Osteocyte (in vitro differentiated cells): ENCODE measurements around the gene IFI44. TPM values are rescaled to one million over a fixed set of nuclear protein-coding genes. Genes with fewer than 3 reads are reported as not detected.

Experiments used
- DNase-seq: peaks from one replicate; pipeline ENCODE4 v3.0.0; 2021; ENCODE audit warnings: mixed read lengths; ENCODE audit not compliant: unreplicated experiment; ENCODE audit errors: extremely low spot score
- H3K27ac Mint-ChIP-seq: one replicate; pipeline ENCODE4 v1.8.0; 2021; ENCODE audit warnings: mild to moderate bottlenecking, mixed read lengths; ENCODE audit not compliant: unreplicated experiment
- H3K27me3 Mint-ChIP-seq: one replicate; pipeline ENCODE4 v1.8.0; 2021; ENCODE audit warnings: mixed read lengths; ENCODE audit not compliant: unreplicated experiment
- H3K36me3 Mint-ChIP-seq: one replicate; pipeline ENCODE4 v1.8.0; 2021; ENCODE audit warnings: mixed read lengths; ENCODE audit not compliant: unreplicated experiment
- H3K4me1 Mint-ChIP-seq: one replicate; pipeline ENCODE4 v1.8.0; 2021; ENCODE audit warnings: mixed read lengths; ENCODE audit not compliant: unreplicated experiment
- H3K4me3 Mint-ChIP-seq: one replicate; pipeline ENCODE4 v1.8.0; 2021; ENCODE audit warnings: mild to moderate bottlenecking, moderate library complexity, mixed read lengths; ENCODE audit not compliant: unreplicated experiment
- H3K9me3 Mint-ChIP-seq: one replicate; pipeline ENCODE4 v1.8.0; 2021; ENCODE audit warnings: mixed read lengths; ENCODE audit not compliant: unreplicated experiment
- CTCF ChIP-seq: fragments of 200-600 bp; sonication (generic); IDR thresholded peaks from 2 replicates; pipeline ENCODE4 v1.5.0; 2021; ENCODE audit warnings: antibody characterized with exemption, mild to moderate bottlenecking, moderate library complexity
- total RNA-seq: library from RNA; stranded (reverse); gene quantifications from 2 replicates; pipeline ENCODE4 v1.2.1, GENCODE V29; 2021

The IFI44 gene
- total RNA-seq, 1 donor from 2014 or later: 19.7 TPM

GRCh38 chr1:78678324-78678723, 28.7 kb downstream of the IFI44 start:
- DNase-seq: no peak
- Mint-ChIP-seq H3K9me3 (no peaks in the 10 kb centered on the region), H3K27ac (no peak overlapping the region), H3K4me3 (no peak overlapping the region), H3K36me3 (no peaks in the 10 kb centered on the region), H3K27me3 (no peaks in the 10 kb centered on the region), H3K4me1 (peaks cover 8% of the 10 kb centered on the region)
- no peak for TF ChIP-seq CTCF

- Mint-ChIP-seq H3K4me3 (no peak overlapping the region), H3K27ac (no peak overlapping the region), H3K27me3 (no peaks in the 10 kb centered on the region), H3K36me3 (no peaks in the 10 kb centered on the region), H3K9me3 (no peaks in the 10 kb centered on the region), H3K4me1 (peaks cover 9% of the 10 kb centered on the region)
- TF ChIP-seq CTCF: no peak
- DNase-seq: no peak
Observed at GRCh38 chr1:78681265-78681664, 31.6 kb downstream of the IFI44 start.

GRCh38 chr1:78682496-78682895, 32.9 kb downstream of the IFI44 start:
- Mint-ChIP-seq H3K27me3 (no peaks in the 10 kb centered on the region), H3K36me3 (no peaks in the 10 kb centered on the region), H3K27ac (no peak overlapping the region), H3K4me3 (no peak overlapping the region), H3K4me1 (peaks cover 14% of the 10 kb centered on the region), H3K9me3 (no peaks in the 10 kb centered on the region)
- no peak for TF ChIP-seq CTCF
- DNase-seq: no peak

GRCh38 chr1:78683079-78683478, 33.4 kb downstream of the IFI44 start:
- no peak overlapping the region for H3K4me3 Mint-ChIP-seq
- no peak for TF ChIP-seq CTCF
- H3K4me1 Mint-ChIP-seq: peaks cover 17% of the 10 kb centered on the region
- H3K27me3 Mint-ChIP-seq: no peaks in the 10 kb centered on the region
- no peaks in the 10 kb centered on the region for H3K9me3 Mint-ChIP-seq
- no peak overlapping the region for H3K27ac Mint-ChIP-seq
- H3K36me3 Mint-ChIP-seq: no peaks in the 10 kb centered on the region
- DNase-seq: no peak

GRCh38 chr1:78687315-78687714, 37.7 kb downstream of the IFI44 start:
- Mint-ChIP-seq H3K36me3 (peaks cover 7% of the 10 kb centered on the region), H3K4me3 (no peak overlapping the region), H3K9me3 (peaks cover 7% of the 10 kb centered on the region), H3K27ac (peak overlapping the region; percentile 82), H3K4me1 (peaks cover 42% of the 10 kb centered on the region), H3K27me3 (no peaks in the 10 kb centered on the region)
- TF ChIP-seq CTCF: no peak
- no peak for DNase-seq
